H1 (cell line): ENCODE results near the gene MUC4. TPM values are rescaled to one million over a fixed set of nuclear protein-coding genes. Genes with fewer than 3 reads are reported as not detected.

ENCODE experiments used
- BACH1 ChIP-seq: IDR thresholded peaks from 2 replicates; pipeline ENCODE4 v1.6.1; 2012; ENCODE audit warnings: low read length, improper control_type of control experiment
- CBX8 ChIP-seq: fragments of 300-800, 300-1000 bp; sonication (generic); IDR thresholded peaks from 2 replicates; pipeline ENCODE4 v1.7.1; 2016; ENCODE audit warnings: low read depth, low read length, borderline replicate concordance
- CHD7 ChIP-seq: fragments of 300-600 bp; sonication (generic); IDR thresholded peaks from 2 replicates; pipeline ENCODE4 v1.7.1; 2012; ENCODE audit warnings: low read length, moderate library complexity, mild to moderate bottlenecking, inconsistent platforms; ENCODE audit not compliant: insufficient replicate concordance
- CTBP2 ChIP-seq: IDR thresholded peaks from 2 replicates; pipeline ENCODE4 v1.7.0; 2011; ENCODE audit warnings: borderline replicate concordance, mild to moderate bottlenecking, moderate library complexity, mixed read lengths, low read length; ENCODE audit not compliant: insufficient read depth, insufficient read length
- EGR1 ChIP-seq: IDR thresholded peaks from 2 replicates; pipeline ENCODE4 v1.6.1; 2011; ENCODE audit warnings: low read depth, low read length, borderline replicate concordance
- JUND ChIP-seq: IDR thresholded peaks from 2 replicates; pipeline ENCODE4 v1.6.1; 2011; ENCODE audit warnings: mild to moderate bottlenecking, improper control_type of control experiment, low read length
- KDM1A ChIP-seq: fragments of 200-600, 300-600 bp; sonication (generic); IDR thresholded peaks from 2 replicates; pipeline ENCODE4 v1.7.1; 2016; ENCODE audit warnings: mild to moderate bottlenecking, low read length, borderline replicate concordance
- KDM5A ChIP-seq: fragments of 200-600 bp; IDR thresholded peaks from 2 replicates; pipeline ENCODE4 v1.7.1; 2012; ENCODE audit warnings: mild to moderate bottlenecking, low read length, inconsistent platforms, mixed read lengths
- NRF1 ChIP-seq: IDR thresholded peaks from 2 replicates; pipeline ENCODE4 v1.6.1; 2011; ENCODE audit warnings: mild to moderate bottlenecking, low read depth, low read length, improper control_type of control experiment
- RAD21 ChIP-seq, 2 experiments: IDR thresholded peaks in 1 of 2; conservative IDR thresholded peaks in 1 of 2; 2 replicates each; pipeline ENCODE4 v1.6.1; 2011; ENCODE audit warnings: low read depth in 2 of 2, low read length in 2 of 2, improper control_type of control experiment in 1 of 2, inconsistent platforms in 1 of 2, mild to moderate bottlenecking in 1 of 2, moderate library complexity in 1 of 2
- polyA plus RNA-seq, 7 experiments: library from polyadenylated mRNA; depleted of rRNA in 3 of 7; stranded (reverse) in 5 of 7; unstranded in 2 of 7; fragments of >200 nt in 5 of 7; fragments of 200-250 nt in 2 of 7; gene quantifications; 1 replicate in 5 of 7; 2 replicates in 1 of 7; 4 replicates in 1 of 7; pipeline versions ENCODE4 v1.2.1 to v1.2.3, GENCODE V29; 2011 to 2013; ENCODE audit warnings: missing spikeins in 2 of 7, mixed read lengths in 2 of 7
- total RNA-seq: library from RNA; stranded (reverse); fragmentation: NEBNext Ultra II Directional; extraction: Animal tissue kit (Norgen Biotek cat#: 25700); gene quantifications from 2 replicates; pipeline ENCODE4 v1.2.1, GENCODE V29; 2021

Gene MUC4
- total and polyA plus RNA-seq, 2 of the 8 experiments (the other 6 are each of a cell fraction or from before 2014, with no cell fraction given) = 0.89 to 2.0 TPM

GRCh38 chr3:195770081-195770840, 41.5 kb downstream of the MUC4 start (continued):
- no peak for TF ChIP-seq CHD7
- TF ChIP-seq BACH1 = no peak
- TF ChIP-seq CBX8 = no peak
- TF ChIP-seq JUND = no peak
- TF ChIP-seq CTBP2 = no peak
- TF ChIP-seq KDM1A = no peak
- TF ChIP-seq KDM5A = no peak
- TF ChIP-seq NRF1 = no peak
- no peak for TF ChIP-seq EGR1
- no peak for TF ChIP-seq RAD21 (IDR thresholded peaks at IDR 0.05 in 1 of 2, conservative IDR thresholded peaks at IDR 0.05 in 1 of 2; ENCODE audit: low read depth in 2 of 2, low read length in 2 of 2)
